PC-3 (cell line): Measurements from ENCODE around the gene PLCB2. TPM values are rescaled to one million over a fixed set of nuclear protein-coding genes. Genes with fewer than 3 reads are reported as not detected.
A peak's percentile ranks its signal among the peaks of the same experiment; 100 is the strongest.

Experiments
- ATAC-seq: fragments of 200-7000 bp; cut with Tn5 transposase; 2 replicates; pipeline ENCODE4 v1.9.1; 2020; ENCODE audit warnings: mild to moderate bottlenecking, moderate library complexity
- BruUV-seq: library from RNA; stranded (reverse); fragments of 400-500 nt; replicated peaks from 2 replicates; lab custom pipeline; 2021; lab: Mats Ljungman, UMichigan
- CTCF ChIA-PET: fragments of 300-600 bp; sonication (Branson Sonifier 250); formaldehyde crosslinking; loops from one replicate; lab custom pipeline; 2022; ENCODE audit warnings: antibody characterized with exemption; lab: Charles Lee
- POLR2A ChIA-PET: fragments of 300-600 bp; sonication (Branson Sonifier 250); formaldehyde crosslinking; loops from one replicate; lab custom pipeline; 2022; ENCODE audit warnings: antibody characterized with exemption; ENCODE audit not compliant: unreplicated experiment; lab: Charles Lee
- DNase-seq: peaks from one replicate; pipeline ENCODE4 v3.0.0-alpha.2; 2015
- H2AFZ ChIP-seq: fragments of 300-600 bp; sonication (generic); 2 replicates; pipeline ENCODE4 v1.6.0; 2016; ENCODE audit warnings: antibody characterized with exemption, low read length
- H3F3A ChIP-seq: fragments of 300-600 bp; sonication (generic); one replicate; pipeline ENCODE4 v1.6.0; 2017; ENCODE audit warnings: antibody characterized with exemption, low read length, control low read depth, mild to moderate bottlenecking; ENCODE audit not compliant: unreplicated experiment
- H3K27ac ChIP-seq: fragments of 300-600 bp; sonication (generic); 2 replicates; pipeline ENCODE4 v1.5.1; 2016; ENCODE audit warnings: mild to moderate bottlenecking, low read length
- H3K27me3 ChIP-seq: fragments of 300-600 bp; sonication (generic); 2 replicates; pipeline ENCODE4 v1.6.1; 2016; ENCODE audit warnings: low read length, mixed read lengths
- H3K36me3 ChIP-seq: fragments of 300-600 bp; sonication (generic); 2 replicates; pipeline ENCODE4 v1.6.1; 2016; ENCODE audit warnings: low read depth, mixed run types, low read length, mixed read lengths
- H3K4me1 ChIP-seq: fragments of 300-600 bp; sonication (generic); 2 replicates; pipeline ENCODE4 v1.5.1; 2016; ENCODE audit warnings: low read length; ENCODE audit not compliant: insufficient read depth
- H3K4me2 ChIP-seq: fragments of 300-600 bp; sonication (generic); 2 replicates; pipeline ENCODE4 v1.6.0; 2016; ENCODE audit warnings: low read length
- H3K4me3 ChIP-seq: fragments of 300-600 bp; sonication (generic); 2 replicates; pipeline ENCODE4 v1.5.1; 2016; ENCODE audit warnings: mild to moderate bottlenecking, low read length, mixed read lengths
- H3K79me2 ChIP-seq: fragments of 300-600 bp; sonication (generic); 2 replicates; pipeline ENCODE4 v1.6.1; 2017; ENCODE audit warnings: low read length, mixed read lengths
- H3K9ac ChIP-seq: fragments of 300-600 bp; sonication (generic); 2 replicates; pipeline ENCODE4 v1.6.0; 2016; ENCODE audit warnings: mild to moderate bottlenecking, low read length
- H3K9me2 ChIP-seq: fragments of 300-600 bp; sonication (generic); replicated peaks from 2 replicates; pipeline ENCODE4 v1.6.1; 2016; ENCODE audit warnings: mixed run types, low read length, mixed read lengths
- H3K9me3 ChIP-seq: fragments of 300-600 bp; sonication (generic); 2 replicates; pipeline ENCODE4 v1.6.1; 2016; ENCODE audit warnings: low read length, mixed read lengths
- H4K20me1 ChIP-seq: fragments of 300-600 bp; sonication (generic); 2 replicates; pipeline ENCODE4 v1.6.1; 2016; ENCODE audit warnings: low read length, mixed read lengths
- EZH2 ChIP-seq: fragments of 300-600 bp; sonication (generic); IDR thresholded peaks from one replicate; pipeline ENCODE4 v1.6.1; 2017; ENCODE audit warnings: antibody characterized with exemption, mild to moderate bottlenecking, low read length; ENCODE audit not compliant: unreplicated experiment
- EZH2phosphoT487 ChIP-seq: fragments of 300-600 bp; sonication (generic); IDR thresholded peaks from 2 replicates; pipeline ENCODE4 v1.6.1; 2018; ENCODE audit warnings: mild to moderate bottlenecking, antibody characterized with exemption, low read length, borderline replicate concordance
- intact Hi-C: fragments of 100-400 bp; cut with micrococcal nuclease; formaldehyde crosslinking; loops from 2 replicates; pipeline ENCODE4 v1.9.0; 2023
- total RNA-seq: library from RNA; depleted of rRNA; stranded (reverse); fragments of >200 nt; gene quantifications from 2 replicates; pipeline ENCODE4 v1.2.3, GENCODE V29; 2014
- TF ChIP-seq, protein P1 (sequence below): fragments of 300-600 bp; sonication (generic); conservative IDR thresholded peaks from 2 replicates; pipeline ENCODE4 v1.5.1; 2017; ENCODE audit warnings: antibody characterized with exemption, low read depth, mild to moderate bottlenecking, low read length

Gene PLCB2
- total RNA-seq, 1 experiment from 2014 or later: 3.2 TPM

DNA sequence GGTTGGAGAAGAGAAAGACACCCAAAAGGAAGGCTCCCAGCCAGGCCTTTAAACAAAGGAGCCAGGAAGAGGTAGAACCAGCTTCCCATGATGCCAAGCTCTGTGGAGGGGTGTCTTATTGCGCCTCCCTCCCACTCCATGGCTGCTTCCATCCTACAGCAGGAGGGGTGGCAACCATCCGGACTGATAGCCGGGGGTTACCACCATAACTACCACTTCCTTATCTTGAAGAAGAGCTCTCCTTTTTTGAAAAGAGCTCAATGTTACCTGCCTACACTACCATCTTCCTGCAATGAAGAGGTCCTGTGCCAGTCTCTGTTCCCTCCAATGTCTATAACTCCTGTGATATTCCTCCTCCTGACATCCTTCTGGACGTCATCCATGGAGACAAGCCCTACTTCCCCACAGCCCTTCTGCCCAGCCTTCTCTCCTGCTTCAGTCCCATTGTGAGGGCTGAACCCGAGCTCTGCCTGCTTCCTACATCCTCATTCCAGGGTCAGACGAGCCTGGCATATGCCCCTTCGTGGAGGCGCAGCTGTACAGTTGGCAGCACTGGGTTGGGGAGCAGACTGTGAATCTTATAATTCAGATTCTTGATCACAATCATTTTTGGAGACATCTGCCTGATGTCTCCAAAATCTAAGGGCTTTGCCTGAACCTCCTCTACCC lies 24.5 kb upstream of the PLCB2 start:
- Histone ChIP-seq H3K4me1 (peaks cover 9% of the 10 kb centered on the region), H3K79me2 (peaks cover 18% of the 10 kb centered on the region), H3K27me3 (no peaks in the 10 kb centered on the region), H3K27ac (no peak overlapping the region), H4K20me1 (no peaks in the 10 kb centered on the region), H3F3A (peaks cover 21% of the 10 kb centered on the region), H3K9ac (no peak overlapping the region), H3K36me3 (peaks cover 37% of the 10 kb centered on the region), H3K9me3 (no peaks in the 10 kb centered on the region), H3K4me2 (no peak overlapping the region), H2AFZ (no peak overlapping the region), H3K9me2 (no peaks in the 10 kb centered on the region), H3K4me3 (no peak overlapping the region)
- intact Hi-C loops: no loop called here
- ChIA-PET CTCF (no interaction called here), POLR2A (no interaction called here)
- DNase-seq: no peak
- TF ChIP-seq, protein P1, sequence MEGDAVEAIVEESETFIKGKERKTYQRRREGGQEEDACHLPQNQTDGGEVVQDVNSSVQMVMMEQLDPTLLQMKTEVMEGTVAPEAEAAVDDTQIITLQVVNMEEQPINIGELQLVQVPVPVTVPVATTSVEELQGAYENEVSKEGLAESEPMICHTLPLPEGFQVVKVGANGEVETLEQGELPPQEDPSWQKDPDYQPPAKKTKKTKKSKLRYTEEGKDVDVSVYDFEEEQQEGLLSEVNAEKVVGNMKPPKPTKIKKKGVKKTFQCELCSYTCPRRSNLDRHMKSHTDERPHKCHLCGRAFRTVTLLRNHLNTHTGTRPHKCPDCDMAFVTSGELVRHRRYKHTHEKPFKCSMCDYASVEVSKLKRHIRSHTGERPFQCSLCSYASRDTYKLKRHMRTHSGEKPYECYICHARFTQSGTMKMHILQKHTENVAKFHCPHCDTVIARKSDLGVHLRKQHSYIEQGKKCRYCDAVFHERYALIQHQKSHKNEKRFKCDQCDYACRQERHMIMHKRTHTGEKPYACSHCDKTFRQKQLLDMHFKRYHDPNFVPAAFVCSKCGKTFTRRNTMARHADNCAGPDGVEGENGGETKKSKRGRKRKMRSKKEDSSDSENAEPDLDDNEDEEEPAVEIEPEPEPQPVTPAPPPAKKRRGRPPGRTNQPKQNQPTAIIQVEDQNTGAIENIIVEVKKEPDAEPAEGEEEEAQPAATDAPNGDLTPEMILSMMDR: no peak
- TF ChIP-seq EZH2phosphoT487 (no peak), EZH2 (no peak)
- peak; percentile 2; the same call in 1 of the 2 replicates for ATAC-seq
- TSS peak; percentile 5 for BruUV-seq

GRCh38 chr15:40331637-40332036 lies 23.9 kb upstream of the PLCB2 start:
- BruUV-seq: no TSS peak
- Histone ChIP-seq H3K79me2 (peaks cover 11% of the 10 kb centered on the region), H3K9ac (no peak overlapping the region), H3K9me2 (no peaks in the 10 kb centered on the region), H3K27me3 (no peaks in the 10 kb centered on the region), H3F3A (peaks cover 21% of the 10 kb centered on the region), H2AFZ (no peak overlapping the region), H3K9me3 (no peaks in the 10 kb centered on the region), H4K20me1 (no peaks in the 10 kb centered on the region), H3K4me1 (peaks cover 3% of the 10 kb centered on the region), H3K4me3 (no peak overlapping the region), H3K4me2 (no peak overlapping the region), H3K36me3 (peaks cover 31% of the 10 kb centered on the region), H3K27ac (no peak overlapping the region)
- intact Hi-C loops: no loop called here
- no peak for TF ChIP-seq EZH2phosphoT487
- TF ChIP-seq EZH2: no peak
- TF ChIP-seq, protein P1: no peak
- DNase-seq (no peak), ATAC-seq (no peak)
- POLR2A ChIA-PET: no interaction called here
- CTCF ChIA-PET: no interaction called here

DNA sequence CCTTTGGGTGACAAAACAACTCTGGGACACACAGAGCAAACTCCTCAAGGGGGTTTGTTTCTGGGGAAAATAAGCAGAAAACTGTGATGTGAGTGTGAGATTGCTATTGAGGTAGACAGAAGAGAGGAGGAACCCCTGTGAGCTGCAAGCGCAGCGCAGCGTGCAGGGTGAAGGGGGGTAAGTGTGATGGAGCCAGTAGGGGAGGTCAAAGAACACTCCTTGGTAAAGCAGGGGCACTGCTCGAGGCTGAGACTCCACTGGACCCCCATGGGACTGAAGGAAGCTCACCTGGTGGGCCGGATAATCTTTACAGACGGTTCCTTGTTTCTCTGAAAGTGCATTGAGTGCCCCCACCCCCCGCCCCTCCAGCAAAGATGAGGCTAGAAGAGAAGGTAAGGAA lies 23.3 kb upstream of the PLCB2 start:
- Histone ChIP-seq H3K4me1 (peaks cover under 1% of the 10 kb centered on the region), H3K4me2 (no peak overlapping the region), H4K20me1 (no peaks in the 10 kb centered on the region), H2AFZ (no peak overlapping the region), H3K9me2 (no peaks in the 10 kb centered on the region), H3K9ac (no peak overlapping the region), H3K27me3 (no peaks in the 10 kb centered on the region), H3K36me3 (peaks cover 25% of the 10 kb centered on the region), H3K4me3 (no peak overlapping the region), H3F3A (peaks cover 21% of the 10 kb centered on the region), H3K79me2 (peaks cover 10% of the 10 kb centered on the region), H3K27ac (0 out of 2 replicates have a peak overlapping the region, but pooled peaks have one; percentile 5), H3K9me3 (no peaks in the 10 kb centered on the region)
- intact Hi-C loops: no loop called here
- DNase-seq (no peak), ATAC-seq (no peak)
- ChIA-PET POLR2A (no interaction called here), CTCF (no interaction called here)
- TF ChIP-seq EZH2phosphoT487 (no peak), EZH2 (no peak)
- TF ChIP-seq, protein P1: no peak
- no TSS peak for BruUV-seq
